K562 (cell line): Measurements from ENCODE around the gene ALKBH3. TPM values are rescaled to one million over a fixed set of nuclear protein-coding genes. Genes with fewer than 3 reads are reported as not detected.

Source experiments
- ATAC-seq: fragments of 200-7000 bp; cut with Tn5 transposase; 3 replicates; pipeline ENCODE4 v1.9.1; 2020; ENCODE audit warnings: moderate library complexity
- BruUV-seq: library from RNA; stranded (reverse); fragments of 400-500 nt; replicated peaks from 2 replicates; lab custom pipeline; 2021; lab: Mats Ljungman, UMichigan
- CTCF ChIA-PET: fragments of 300-600 bp; formaldehyde crosslinking; extraction: SDS; loops from one replicate; lab custom pipeline; 2021; ENCODE audit warnings: low intra/inter-chr PET ratio; lab: Yijun Ruan, JAX
- POLR2A ChIA-PET: fragments of 300-600, 350-650 bp; sonication (Branson Sonifier 250); formaldehyde crosslinking; extraction: SDS; loops from one replicate; lab custom pipeline; 2021; ENCODE audit warnings: antibody characterized with exemption, inconsistent platforms; lab: Yijun Ruan, JAX
- DNase-seq, 4 experiments: peaks; one replicate each; pipeline versions ENCODE4 v3.0.0 to v3.0.0-alpha.2; 2011 to 2018; ENCODE audit warnings: low spot score in 3 of 4, mixed read lengths in 3 of 4; ENCODE audit errors: extremely low read depth in 1 of 4
- FAIRE-seq: peaks from 2 replicates; lab custom pipeline; 2011; peaks lifted over from hg19 to GRCh38; lab: Jason Lieb, UNC
- H2AFZ ChIP-seq: 2 replicates; pipeline ENCODE4 v1.6.0; 2011; ENCODE audit warnings: low read depth, low read length, control low read depth, inconsistent platforms
- H3K27ac ChIP-seq: fragments of 200-600 bp; 3 replicates; pipeline ENCODE4 v1.8.0; 2011; ENCODE audit warnings: low read depth, mild to moderate bottlenecking, control low read depth, inconsistent platforms, low read length, moderate library complexity, mixed read lengths; ENCODE audit errors: extremely low read depth
- H3K27me3 ChIP-seq, 2 experiments: fragments of 300-600 bp in 1 of 2; 2 replicates in 1 of 2; 3 replicates in 1 of 2; pipeline versions ENCODE4 v1.6.0 to v1.8.0; 2011; ENCODE audit warnings: inconsistent platforms in 2 of 2, low read length in 2 of 2, mild to moderate bottlenecking in 1 of 2, mixed read lengths in 1 of 2, moderate library complexity in 1 of 2; ENCODE audit not compliant: control insufficient read depth in 2 of 2, insufficient read depth in 2 of 2
- H3K36me3 ChIP-seq: fragments of 300-600 bp; 3 replicates; pipeline ENCODE4 v1.8.0; 2011; ENCODE audit warnings: mild to moderate bottlenecking, low read length, inconsistent platforms; ENCODE audit not compliant: control insufficient read depth, insufficient read depth
- H3K4me1 ChIP-seq, 2 experiments: fragments of 200-600 bp in 1 of 2; replicated peaks in 1 of 2; 2 replicates in 1 of 2; 3 replicates in 1 of 2; pipeline versions ENCODE4 v1.5.1 to v1.8.0; 2011; ENCODE audit warnings: inconsistent platforms in 2 of 2, low read length in 2 of 2, mild to moderate bottlenecking in 1 of 2, mixed read lengths in 1 of 2, moderate library complexity in 1 of 2; ENCODE audit not compliant: control insufficient read depth in 2 of 2, insufficient read depth in 2 of 2
- H3K4me2 ChIP-seq: 2 replicates; pipeline ENCODE4 v1.6.1; 2011; ENCODE audit warnings: low read length, control low read depth, inconsistent platforms, mixed read lengths; ENCODE audit not compliant: insufficient read depth
- H3K4me3 ChIP-seq: fragments of 200-600 bp; sonication (generic), shearing (Covaris generic); 2 replicates; pipeline ENCODE4 v1.5.1; 2016; ENCODE audit warnings: control low read depth, inconsistent platforms
- H3K79me2 ChIP-seq: fragments of 200-600 bp; 3 replicates; pipeline ENCODE4 v1.8.0; 2011; ENCODE audit warnings: low read length, inconsistent platforms; ENCODE audit not compliant: control insufficient read depth, insufficient read depth
- H3K9ac ChIP-seq, 2 experiments: 2 replicates each; pipeline versions ENCODE4 v1.6.0 to v1.6.1; 2011; ENCODE audit warnings: low read depth in 2 of 2, low read length in 2 of 2, control low read depth in 1 of 2, inconsistent platforms in 1 of 2, mild to moderate bottlenecking in 1 of 2, mixed read lengths in 1 of 2; ENCODE audit not compliant: insufficient read depth in 1 of 2
- H3K9me1 ChIP-seq: one replicate; pipeline ENCODE4 v1.6.0; 2011; ENCODE audit warnings: inconsistent platforms, mild to moderate bottlenecking, low read length, moderate library complexity; ENCODE audit not compliant: control insufficient read depth, insufficient read depth
- H3K9me3 ChIP-seq: replicated peaks from 2 replicates; pipeline ENCODE4 v1.5.1; 2011; ENCODE audit warnings: low read depth, low read length, inconsistent platforms; ENCODE audit not compliant: control insufficient read depth, insufficient read depth
- H4K20me1 ChIP-seq: replicated peaks from 2 replicates; pipeline ENCODE4 v1.6.1; 2011; ENCODE audit warnings: low read length, inconsistent platforms, mixed read lengths; ENCODE audit not compliant: control insufficient read depth, insufficient read depth
- FOXJ3 ChIP-seq: sonication (generic); formaldehyde crosslinking; IDR thresholded peaks from 2 replicates; pipeline ENCODE4 v1.4.0; 2020; ENCODE audit warnings: mild to moderate bottlenecking, missing genetic modification reagents
- GABPA ChIP-seq: fragments of 200-800 bp; sonication (Bioruptor generic); conservative IDR thresholded peaks from 2 replicates; pipeline ENCODE4 v1.6.1; 2016; ENCODE audit warnings: low read depth, missing genetic modification characterization, missing compliant biosample characterization
- HDAC3 ChIP-seq: fragments of 450-650 bp; IDR thresholded peaks from 2 replicates; pipeline ENCODE4 v1.6.1; 2018; ENCODE audit warnings: borderline replicate concordance, mild to moderate bottlenecking, moderate library complexity; ENCODE audit not compliant: partially characterized antibody
- HMG20A ChIP-seq: fragments of 450-650 bp; formaldehyde crosslinking; conservative IDR thresholded peaks from 2 replicates; pipeline ENCODE4 v1.4.0; 2020; ENCODE audit warnings: mild to moderate bottlenecking, mixed read lengths
- NCOA6 ChIP-seq: fragments of 450-650 bp; IDR thresholded peaks from 2 replicates; pipeline ENCODE4 v1.6.1; 2017; ENCODE audit warnings: mild to moderate bottlenecking
- PRDM10 ChIP-seq: fragments of 450-650 bp; IDR thresholded peaks from 2 replicates; pipeline ENCODE4 v1.6.1; 2018; ENCODE audit not compliant: partially characterized antibody
- PTBP1 ChIP-seq: fragments of 200-400 bp; formaldehyde crosslinking; IDR thresholded peaks from 2 replicates; pipeline ENCODE4 v1.6.1; 2017; ENCODE audit warnings: low read depth, low read length
- RREB1 ChIP-seq: fragments of 250-450 bp; sonication (Bioruptor Pico); IDR thresholded peaks from 2 replicates; pipeline ENCODE4 v1.4.0; 2020
- TEAD1 ChIP-seq, 2 experiments: fragments of 450-650 bp in 1 of 2; sonication (generic) in 1 of 2; formaldehyde crosslinking; IDR thresholded peaks; 2 replicates each; pipeline versions ENCODE4 v1.4.0 to v1.8.0; 2020 to 2022; ENCODE audit warnings: mild to moderate bottlenecking in 2 of 2, missing genetic modification reagents in 1 of 2
- TEAD2 ChIP-seq: fragments of 450-650 bp; IDR thresholded peaks from 2 replicates; pipeline ENCODE4 v1.6.1; 2016; ENCODE audit warnings: missing genetic modification characterization, control low read depth, missing compliant biosample characterization
- ZNF707 ChIP-seq: fragments of 250-450 bp; sonication (Bioruptor Pico); conservative IDR thresholded peaks from 2 replicates; pipeline ENCODE4 v1.8.0; 2022; ENCODE audit warnings: inconsistent platforms, mild to moderate bottlenecking, moderate library complexity
- ZNF764 ChIP-seq: fragments of 250-450 bp; sonication (Bioruptor Pico); IDR thresholded peaks from 2 replicates; pipeline ENCODE4 v1.4.0; 2020; ENCODE audit warnings: low read depth, mild to moderate bottlenecking, moderate library complexity
- WGBS: fragments of 100-300 bp; shearing (Covaris generic); methylation state at CpG from one replicate; pipeline ENCODE4 v1.1.6; 2016; ENCODE audit warnings: low coverage, mixed read lengths; ENCODE audit not compliant: insufficient coverage; ENCODE audit errors: missing lambda C conversion rate; 5-methylcytosine and 5-hydroxymethylcytosine counted together
- in situ Hi-C: fragments of 300-500 bp; cut with MboI; formaldehyde crosslinking; loops from 4 replicates; pipeline ENCODE4 v1.15.0; 2018; ENCODE audit warnings: inconsistent platforms, mixed read lengths
- intact Hi-C: fragments of 100-400 bp; cut with micrococcal nuclease; formaldehyde crosslinking; loops from 2 replicates; pipeline ENCODE4 v1.14.2; 2022
- polyA plus RNA-seq, 8 experiments: library from polyadenylated mRNA; depleted of rRNA in 4 of 8; stranded (reverse) in 5 of 8; unstranded in 3 of 8; fragments of >200 nt; fragmentation: Nextera tagmentation in 2 of 8; fragmentation: Illumina TruSeq in 1 of 8; extraction: Ambion mirVana in 2 of 8; extraction: Trizol in 1 of 8; gene quantifications; 2 replicates each; pipeline versions ENCODE4 v1.2.1 to v1.2.3, GENCODE V29; 2011 to 2014; ENCODE audit warnings: inconsistent platforms in 1 of 8, missing spikeins in 1 of 8
- total RNA-seq, 7 experiments: library from RNA; depleted of rRNA in 6 of 7; stranded (reverse); fragments of >200 nt in 6 of 7; fragmentation: Illumina TruSeq in 2 of 7; extraction: Trizol in 2 of 7; gene quantifications; 2 replicates each; pipeline versions ENCODE4 v1.2.1 to v1.2.3, GENCODE V29; 2011 to 2021; ENCODE audit warnings: low replicate concordance in 1 of 7

ALKBH3 gene
- total and polyA plus RNA-seq, 9 of the 15 experiments (the other 6 are each of a cell fraction or from before 2014, with no cell fraction given): 16.0 to 49.9 (median 36.5) TPM

- H2AFZ ChIP-seq: no peak overlapping the region
- DNase-seq: no peak
- BruUV-seq: no TSS peak
- no peaks in the 10 kb centered on the region for H4K20me1 ChIP-seq
- no peak overlapping the region for H3K4me2 ChIP-seq
- H3K79me2 ChIP-seq: no peaks in the 10 kb centered on the region
- ATAC-seq: peak; percentile 9; the same call in 1 of the 3 replicates
- H3K36me3 ChIP-seq: no peaks in the 10 kb centered on the region
- intact Hi-C loops: no loop called here
- no peak overlapping the region for H3K27ac ChIP-seq
- POLR2A ChIA-PET: interaction anchor here (3.9 kb wide), 1 partner anchor 12 kb away, joined by 21 read pairs; the partner anchor contains the start of gene C11orf96
- H3K9me3 ChIP-seq: no peaks in the 10 kb centered on the region
- H3K27me3 ChIP-seq: peaks cover 0 to 8% of the 10 kb centered on the region in 2 experiments; a peak in 1 of 5 replicates
- no peak for FAIRE-seq
- in situ Hi-C loops: no loop called here
- WGBS: 56% methylated on average over 4 of the region's 4 CpGs
- H3K9ac ChIP-seq: no peak overlapping the region; a peak in 1 of 4 replicates
- H3K4me3 ChIP-seq: no peak overlapping the region
- peaks cover 4 to 11% of the 10 kb centered on the region in 2 experiments; a peak in 3 of 5 replicates for H3K4me1 ChIP-seq
- no peak for TF ChIP-seq ZNF764
- TF ChIP-seq HDAC3: no peak
- TF ChIP-seq ZNF707 (CRISPR knock-in tag): no peak
- TF ChIP-seq HMG20A: no peak
- TF ChIP-seq PRDM10: no peak
- TF ChIP-seq GABPA: no peak
- no peak for TF ChIP-seq NCOA6
- peak in 1 of 2 experiments; percentile 66; a peak in 1 of 4 replicates for TF ChIP-seq TEAD1 (CRISPR knock-in tag; IDR thresholded peaks at IDR 0.05)
- TF ChIP-seq TEAD2 (tag): peak; percentile 55; the same call in 1 of the 2 replicates
- TF ChIP-seq FOXJ3: no peak
- TF ChIP-seq RREB1 (CRISPR knock-in tag): no peak
- TF ChIP-seq PTBP1: 0 out of 2 replicates have a peak, but pooled peaks have one; percentile 2
- TF ChIP-seq, all 486 proteins: peak for 3
- H3K9me1 ChIP-seq: no peaks in the 10 kb centered on the region
- CTCF ChIA-PET: no interaction called here
Observed at GRCh38 chr11:43931717-43932039, 51.0 kb downstream of the ALKBH3 start.
